Thyroid gland (tissue), 4 donors: ENCODE measurements around the gene RANBP2.

ENCODE experiments used
- POLR2A ChIP-seq, 2 donors: fragments of 450-650 bp; IDR thresholded peaks; one replicate each; pipeline ENCODE4 v1.6.1; 2017; ENCODE audit warnings: antibody characterized with exemption in 2 of 2, mild to moderate bottlenecking in 2 of 2, moderate library complexity in 1 of 2
- TF ChIP-seq, protein P1 (sequence below), 6 experiments: fragments of 200-600 bp in 3 of 6; fragments of 450-650 bp in 3 of 6; sonication (generic) in 3 of 6; IDR thresholded peaks; one replicate each; pipeline ENCODE4 v1.5.1; 2016 to 2019; ENCODE audit warnings: antibody characterized with exemption in 6 of 6, mild to moderate bottlenecking in 2 of 6, inconsistent platforms in 1 of 6, moderate library complexity in 1 of 6

- TF ChIP-seq, protein P1, sequence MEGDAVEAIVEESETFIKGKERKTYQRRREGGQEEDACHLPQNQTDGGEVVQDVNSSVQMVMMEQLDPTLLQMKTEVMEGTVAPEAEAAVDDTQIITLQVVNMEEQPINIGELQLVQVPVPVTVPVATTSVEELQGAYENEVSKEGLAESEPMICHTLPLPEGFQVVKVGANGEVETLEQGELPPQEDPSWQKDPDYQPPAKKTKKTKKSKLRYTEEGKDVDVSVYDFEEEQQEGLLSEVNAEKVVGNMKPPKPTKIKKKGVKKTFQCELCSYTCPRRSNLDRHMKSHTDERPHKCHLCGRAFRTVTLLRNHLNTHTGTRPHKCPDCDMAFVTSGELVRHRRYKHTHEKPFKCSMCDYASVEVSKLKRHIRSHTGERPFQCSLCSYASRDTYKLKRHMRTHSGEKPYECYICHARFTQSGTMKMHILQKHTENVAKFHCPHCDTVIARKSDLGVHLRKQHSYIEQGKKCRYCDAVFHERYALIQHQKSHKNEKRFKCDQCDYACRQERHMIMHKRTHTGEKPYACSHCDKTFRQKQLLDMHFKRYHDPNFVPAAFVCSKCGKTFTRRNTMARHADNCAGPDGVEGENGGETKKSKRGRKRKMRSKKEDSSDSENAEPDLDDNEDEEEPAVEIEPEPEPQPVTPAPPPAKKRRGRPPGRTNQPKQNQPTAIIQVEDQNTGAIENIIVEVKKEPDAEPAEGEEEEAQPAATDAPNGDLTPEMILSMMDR (IDR thresholded peaks at IDR 0.05) = peak in 1 of 6 experiments; percentile 14
- TF ChIP-seq POLR2A (IDR thresholded peaks at IDR 0.05) = peak; percentile 35 to 97
These were observed at the start of gene RANBP2 for GRCh38 chr2:108719149-108720044.
